ENCODE results near the gene NSMF.

GRCh38 chr9:137484551-137485315 is 25.6 kb upstream of the NSMF start:
- TF ChIP-seq CREB1 (IDR thresholded peaks at IDR 0.05; ENCODE audit: low read depth) (no peak), ZNF274 (IDR thresholded peaks at IDR 0.05; ENCODE audit: insufficient read depth, insufficient read length) (no peak), CTCF (IDR thresholded peaks at IDR 0.05 in 2 of 3, conservative IDR thresholded peaks at IDR 0.05 in 1 of 3; ENCODE audit: control insufficient read depth in 2 of 3, extremely low read depth in 1 of 3, insufficient read depth in 1 of 3, low read depth in 3 of 3, low read length in 3 of 3) (no peak), ATF2 (IDR thresholded peaks at IDR 0.05; ENCODE audit: low read length) (no peak), POLR2A (IDR thresholded peaks at IDR 0.05; ENCODE audit: low read depth, low read length) (no peak), KDM1A (IDR thresholded peaks at IDR 0.05; ENCODE audit: borderline replicate concordance) (no peak), POLR2AphosphoS5 (IDR thresholded peaks at IDR 0.05; ENCODE audit: low read length) (no peak), RAD51 (IDR thresholded peaks at IDR 0.05) (no peak), POLR2AphosphoS2 (IDR thresholded peaks at IDR 0.05; ENCODE audit: low read depth, low read length) (no peak)
